CD14-positive monocyte (primary cell): ENCODE data around the gene RAPGEFL1. TPM values are rescaled to one million over a fixed set of nuclear protein-coding genes. Genes with fewer than 3 reads are reported as not detected.

Source experiments
- DNase-seq, 3 donors: peaks; one replicate each; pipeline ENCODE4 v3.0.0-alpha.2; 2011 to 2022
- H2AFZ ChIP-seq: 2 replicates; pipeline ENCODE4 v1.6.0; 2012; ENCODE audit warnings: mild to moderate bottlenecking, low read depth, low read length, inconsistent platforms; ENCODE audit not compliant: insufficient read depth, poor library complexity, severe bottlenecking
- H3K27ac ChIP-seq, 2 donors: 1 replicate in 1 of 2; 2 replicates in 1 of 2; pipeline ENCODE4 v1.5.1; 2012 to 2013; ENCODE audit warnings: low read length in 2 of 2, control low read depth in 1 of 2, inconsistent platforms in 1 of 2, low read depth in 1 of 2, mild to moderate bottlenecking in 1 of 2
- H3K27me3 ChIP-seq, 2 donors: one replicate each; pipeline versions ENCODE4 v1.6.0 to v1.6.1; 2011 to 2013; ENCODE audit warnings: low read length in 2 of 2; ENCODE audit not compliant: control insufficient read depth in 2 of 2, insufficient read depth in 2 of 2
- H3K36me3 ChIP-seq, 2 donors: replicated peaks in 1 of 2; 1 replicate in 1 of 2; 2 replicates in 1 of 2; pipeline versions ENCODE4 v1.5.1 to v1.6.1; 2012 to 2013; ENCODE audit warnings: low read length in 2 of 2, control low read depth in 1 of 2, inconsistent platforms in 1 of 2, mild to moderate bottlenecking in 1 of 2; ENCODE audit not compliant: insufficient read depth in 2 of 2, control insufficient read depth in 1 of 2
- H3K4me1 ChIP-seq, 2 donors: 1 replicate in 1 of 2; 2 replicates in 1 of 2; pipeline versions ENCODE4 v1.5.1 to v1.6.1; 2012 to 2013; ENCODE audit warnings: low read length in 2 of 2, control low read depth in 1 of 2, inconsistent platforms in 1 of 2, mild to moderate bottlenecking in 1 of 2, moderate library complexity in 1 of 2; ENCODE audit not compliant: insufficient read depth in 2 of 2, control insufficient read depth in 1 of 2
- H3K4me2 ChIP-seq: replicated peaks from 2 replicates; pipeline ENCODE3; 2012; ENCODE audit warnings: low read length, moderate library complexity, mild to moderate bottlenecking; ENCODE audit not compliant: poor library complexity, severe bottlenecking; ENCODE audit errors: extremely low read depth
- H3K4me3 ChIP-seq, 3 experiments: fragments of 200-600 bp in 1 of 3; sonication (generic) in 1 of 3; replicated peaks in 1 of 3; 1 replicate in 2 of 3; 2 replicates in 1 of 3; pipeline ENCODE4 v1.5.1; 2011 to 2013; ENCODE audit warnings: low read length in 3 of 3, mild to moderate bottlenecking in 3 of 3, control low read depth in 2 of 3, low read depth in 2 of 3, inconsistent platforms in 1 of 3, moderate library complexity in 1 of 3
- H3K79me2 ChIP-seq: 2 replicates; pipeline ENCODE4 v1.6.0; 2012; ENCODE audit warnings: mild to moderate bottlenecking, control low read depth, inconsistent platforms, low read length, moderate library complexity; ENCODE audit not compliant: insufficient read depth
- H3K9ac ChIP-seq: 2 replicates; pipeline ENCODE4 v1.6.0; 2017; ENCODE audit warnings: low read length, mild to moderate bottlenecking; ENCODE audit not compliant: insufficient read depth, poor library complexity, severe bottlenecking
- H3K9me3 ChIP-seq, 2 donors: replicated peaks in 1 of 2; 1 replicate in 1 of 2; 2 replicates in 1 of 2; pipeline versions ENCODE4 v1.5.1 to v1.6.1; 2012 to 2013; ENCODE audit warnings: low read length in 2 of 2, control low read depth in 1 of 2; ENCODE audit not compliant: control insufficient read depth in 1 of 2, insufficient read depth in 1 of 2
- H4K20me1 ChIP-seq: 2 replicates; pipeline ENCODE4 v1.6.0; 2012; ENCODE audit warnings: mild to moderate bottlenecking, low read length, control low read depth, moderate library complexity; ENCODE audit not compliant: insufficient read depth
- H3K27ac Mint-ChIP-seq, 7 donors: one replicate each; pipeline ENCODE4 v1.8.0; 2020; ENCODE audit warnings: mild to moderate bottlenecking in 7 of 7, mixed read lengths in 7 of 7, moderate library complexity in 6 of 7, inconsistent platforms in 2 of 7
- H3K27me3 Mint-ChIP-seq, 3 donors: one replicate each; pipeline ENCODE4 v1.8.0; 2021 to 2022; ENCODE audit warnings: low read depth in 3 of 3, mild to moderate bottlenecking in 3 of 3, mixed read lengths in 3 of 3, moderate library complexity in 3 of 3, inconsistent platforms in 1 of 3
- H3K36me3 Mint-ChIP-seq, 2 donors: one replicate each; pipeline ENCODE4 v1.8.0; 2020; ENCODE audit warnings: mixed read lengths in 2 of 2, inconsistent platforms in 1 of 2, mild to moderate bottlenecking in 1 of 2
- H3K4me1 Mint-ChIP-seq: one replicate; pipeline ENCODE4 v1.8.0; 2020; ENCODE audit warnings: mild to moderate bottlenecking, mixed read lengths
- H3K4me3 Mint-ChIP-seq, 2 donors: one replicate each; pipeline ENCODE4 v1.8.0; 2020; ENCODE audit warnings: mild to moderate bottlenecking in 2 of 2, mixed read lengths in 2 of 2, moderate library complexity in 1 of 2
- H3K9me3 Mint-ChIP-seq, 7 donors: one replicate each; pipeline ENCODE4 v1.8.0; 2020 to 2022; ENCODE audit warnings: mixed read lengths in 7 of 7, mild to moderate bottlenecking in 6 of 7, moderate library complexity in 6 of 7, inconsistent platforms in 2 of 7
- WGBS: methylation state at CpG from one replicate; pipeline ENCODE4 v1.1.5; 2013; ENCODE audit warnings: missing lambda C conversion rate; ENCODE audit not compliant: insufficient coverage; 5-methylcytosine and 5-hydroxymethylcytosine counted together
- intact Hi-C, 2 donors: fragments of 100-400 bp; cut with micrococcal nuclease; formaldehyde crosslinking; loops; one replicate each; pipeline versions ENCODE4 v1.15.0 to v1.15.1; 2023
- polyA plus RNA-seq, 3 donors: library from polyadenylated mRNA; depleted of rRNA in 1 of 3; unstranded in 2 of 3; stranded (reverse) in 1 of 3; fragments of 300-500 nt in 2 of 3; fragments of >200 nt in 1 of 3; fragmentation: Illumina TruSeq in 2 of 3; gene quantifications; 1 replicate in 2 of 3; 2 replicates in 1 of 3; pipeline ENCODE4 v1.2.3, GENCODE V29; 2012 to 2021
- TF ChIP-seq, protein P1 (sequence below): fragments of 200-600 bp; IDR thresholded peaks from one replicate; pipeline ENCODE4 v1.8.0; 2022; ENCODE audit warnings: antibody characterized with exemption, mild to moderate bottlenecking

The RAPGEFL1 gene
- polyA plus RNA-seq, 3 donors: 0.09 to 6.1 (median 0.10) TPM

DNA sequence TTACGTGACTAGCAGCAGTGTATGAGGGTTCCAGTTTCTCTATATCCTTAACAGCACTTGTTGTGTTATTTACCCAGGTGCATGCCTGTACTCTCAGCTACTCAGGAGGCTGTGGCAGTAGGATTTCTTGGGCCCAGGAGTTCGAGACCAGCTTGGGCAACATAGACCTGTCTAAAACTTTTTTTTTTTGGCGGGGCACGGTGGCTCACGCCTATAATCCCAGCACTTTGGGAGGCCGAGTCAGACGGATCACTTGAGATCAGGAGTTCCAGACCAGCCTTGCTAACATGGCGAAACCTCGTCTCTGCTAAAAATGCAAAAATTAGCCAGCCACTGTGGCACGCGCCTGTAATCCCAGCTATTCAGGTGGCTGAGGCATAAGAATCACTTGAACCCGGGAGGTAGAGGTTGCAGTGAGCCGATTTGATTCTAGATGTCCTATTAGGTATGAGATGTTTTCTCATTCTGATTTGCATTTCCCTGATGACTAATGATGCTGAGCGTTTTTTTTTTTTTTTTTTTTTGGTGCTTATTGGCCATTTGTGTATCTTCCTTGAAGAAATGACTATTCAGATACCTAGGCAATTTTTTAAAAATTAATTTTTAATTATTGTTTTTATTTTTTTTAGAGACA is 23.6 kb upstream of the RAPGEFL1 start:
- intact Hi-C loops: no loop called here
- H3K27me3 ChIP-seq: no peaks in the 10 kb centered on the region
- Mint-ChIP-seq H3K4me3 (no peak overlapping the region), H3K27ac (peak overlapping the region in 4 of 7 donors; percentile 19 to 57 (median 40)), H3K36me3 (peaks cover 46 to 57% of the 10 kb centered on the region in 2 donors), H3K27me3 (no peaks in the 10 kb centered on the region), H3K4me1 (peaks cover 50% of the 10 kb centered on the region), H3K9me3 (peaks cover 0 to 3% (median 0%) of the 10 kb centered on the region in 7 donors)
- H3K4me1 ChIP-seq: peaks cover 38 to 44% of the 10 kb centered on the region in 2 donors
- peaks cover 17 to 52% of the 10 kb centered on the region in 2 donors for H3K36me3 ChIP-seq
- WGBS: over 99% methylated on average over 12 of the region's 14 CpGs
- no peak for DNase-seq
- no peak overlapping the region for H3K9ac ChIP-seq
- H2AFZ ChIP-seq: no peak overlapping the region
- no peak overlapping the region for H3K4me2 ChIP-seq
- H3K79me2 ChIP-seq: peaks cover 66% of the 10 kb centered on the region
- TF ChIP-seq, protein P1, sequence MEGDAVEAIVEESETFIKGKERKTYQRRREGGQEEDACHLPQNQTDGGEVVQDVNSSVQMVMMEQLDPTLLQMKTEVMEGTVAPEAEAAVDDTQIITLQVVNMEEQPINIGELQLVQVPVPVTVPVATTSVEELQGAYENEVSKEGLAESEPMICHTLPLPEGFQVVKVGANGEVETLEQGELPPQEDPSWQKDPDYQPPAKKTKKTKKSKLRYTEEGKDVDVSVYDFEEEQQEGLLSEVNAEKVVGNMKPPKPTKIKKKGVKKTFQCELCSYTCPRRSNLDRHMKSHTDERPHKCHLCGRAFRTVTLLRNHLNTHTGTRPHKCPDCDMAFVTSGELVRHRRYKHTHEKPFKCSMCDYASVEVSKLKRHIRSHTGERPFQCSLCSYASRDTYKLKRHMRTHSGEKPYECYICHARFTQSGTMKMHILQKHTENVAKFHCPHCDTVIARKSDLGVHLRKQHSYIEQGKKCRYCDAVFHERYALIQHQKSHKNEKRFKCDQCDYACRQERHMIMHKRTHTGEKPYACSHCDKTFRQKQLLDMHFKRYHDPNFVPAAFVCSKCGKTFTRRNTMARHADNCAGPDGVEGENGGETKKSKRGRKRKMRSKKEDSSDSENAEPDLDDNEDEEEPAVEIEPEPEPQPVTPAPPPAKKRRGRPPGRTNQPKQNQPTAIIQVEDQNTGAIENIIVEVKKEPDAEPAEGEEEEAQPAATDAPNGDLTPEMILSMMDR: no peak
- H3K4me3 ChIP-seq: no peak overlapping the region
- H4K20me1 ChIP-seq: peaks cover 85% of the 10 kb centered on the region
- H3K9me3 ChIP-seq: no peaks in the 10 kb centered on the region
- no peak overlapping the region for H3K27ac ChIP-seq

DNA sequence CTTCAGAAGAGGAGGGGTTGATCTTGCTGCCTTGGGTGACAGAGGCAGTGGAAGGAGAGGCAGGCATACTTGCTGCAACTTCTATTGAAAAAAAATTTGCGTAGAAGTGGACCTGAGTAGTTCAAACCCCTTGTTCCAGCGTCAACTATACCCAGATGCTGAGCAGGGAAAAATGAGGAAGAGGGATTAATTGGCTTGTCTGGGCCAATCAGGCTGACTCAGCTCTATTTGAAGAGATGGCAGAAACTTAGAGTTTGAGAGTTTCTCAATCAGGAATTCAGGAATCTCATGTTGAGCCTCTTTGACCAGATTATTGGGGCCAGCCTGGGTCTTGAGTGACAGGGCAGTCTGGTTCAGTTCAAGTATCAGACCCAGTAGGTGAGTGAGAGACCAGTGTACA is 19.3 kb upstream of the RAPGEFL1 start:
- Mint-ChIP-seq H3K4me3 (no peak overlapping the region), H3K27ac (peak overlapping the region; percentile 26 to 90 (median 79)), H3K4me1 (peaks cover 23% of the 10 kb centered on the region), H3K27me3 (no peaks in the 10 kb centered on the region), H3K36me3 (peaks cover 43 to 65% of the 10 kb centered on the region in 2 donors), H3K9me3 (peaks cover 0 to 3% (median 0%) of the 10 kb centered on the region in 7 donors)
- no CpG with 5 or more reads among the region's 2 CpGs for WGBS
- peaks cover 70% of the 10 kb centered on the region for H4K20me1 ChIP-seq
- H3K4me2 ChIP-seq: no peak overlapping the region
- peaks cover 29 to 63% of the 10 kb centered on the region in 2 donors for H3K36me3 ChIP-seq
- peak overlapping the region in 1 of 3 experiments; percentile 7 for H3K4me3 ChIP-seq
- H3K27ac ChIP-seq: peak overlapping the region in 1 of 2 donors; percentile 58
- H2AFZ ChIP-seq: no peak overlapping the region
- no peaks in the 10 kb centered on the region for H3K9me3 ChIP-seq
- H3K79me2 ChIP-seq: peaks cover 76% of the 10 kb centered on the region
- intact Hi-C loops: loop anchor here in 1 of 2 donors (5.0 kb wide), 1 partner anchor 36 kb away; the partner anchor contains the start of gene MSL1
- TF ChIP-seq, protein P1: no peak
- H3K4me1 ChIP-seq: peaks cover 21 to 22% of the 10 kb centered on the region in 2 donors
- H3K9ac ChIP-seq: no peak overlapping the region
- DNase-seq: peak in 2 of 3 donors; percentile 59 to 64
- H3K27me3 ChIP-seq: no peaks in the 10 kb centered on the region
